GM12873 (cell line): ENCODE data around the gene MEGF10.

ENCODE experiments used
- TF ChIP-seq, protein P1 (sequence below): IDR thresholded peaks from 2 replicates; pipeline ENCODE4 v1.5.1; 2012; ENCODE audit warnings: low read depth, mild to moderate bottlenecking, moderate library complexity, low read length, control low read depth; ENCODE audit not compliant: insufficient read depth; ENCODE audit errors: missing control alignments

Gene MEGF10

DNA sequence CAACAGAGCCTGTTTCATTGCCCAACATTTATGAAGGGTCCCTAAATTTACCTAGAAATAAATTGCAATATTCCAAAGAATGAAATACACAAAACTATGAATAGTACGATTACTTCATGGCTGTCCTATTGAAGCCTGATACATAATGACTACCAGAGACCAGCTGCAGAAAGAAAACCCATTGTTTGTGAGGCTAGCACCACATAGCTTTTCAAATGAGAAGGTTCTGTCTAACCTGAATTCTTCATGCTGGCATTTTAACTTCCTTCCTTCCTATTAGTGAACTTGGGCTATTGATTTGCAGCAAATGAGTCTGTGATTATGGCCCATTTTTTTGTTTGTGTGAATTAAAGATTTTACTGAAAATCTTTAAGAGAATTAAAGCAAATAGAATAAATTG, 47.3 kb downstream of the MEGF10 start:
- TF ChIP-seq, protein P1, sequence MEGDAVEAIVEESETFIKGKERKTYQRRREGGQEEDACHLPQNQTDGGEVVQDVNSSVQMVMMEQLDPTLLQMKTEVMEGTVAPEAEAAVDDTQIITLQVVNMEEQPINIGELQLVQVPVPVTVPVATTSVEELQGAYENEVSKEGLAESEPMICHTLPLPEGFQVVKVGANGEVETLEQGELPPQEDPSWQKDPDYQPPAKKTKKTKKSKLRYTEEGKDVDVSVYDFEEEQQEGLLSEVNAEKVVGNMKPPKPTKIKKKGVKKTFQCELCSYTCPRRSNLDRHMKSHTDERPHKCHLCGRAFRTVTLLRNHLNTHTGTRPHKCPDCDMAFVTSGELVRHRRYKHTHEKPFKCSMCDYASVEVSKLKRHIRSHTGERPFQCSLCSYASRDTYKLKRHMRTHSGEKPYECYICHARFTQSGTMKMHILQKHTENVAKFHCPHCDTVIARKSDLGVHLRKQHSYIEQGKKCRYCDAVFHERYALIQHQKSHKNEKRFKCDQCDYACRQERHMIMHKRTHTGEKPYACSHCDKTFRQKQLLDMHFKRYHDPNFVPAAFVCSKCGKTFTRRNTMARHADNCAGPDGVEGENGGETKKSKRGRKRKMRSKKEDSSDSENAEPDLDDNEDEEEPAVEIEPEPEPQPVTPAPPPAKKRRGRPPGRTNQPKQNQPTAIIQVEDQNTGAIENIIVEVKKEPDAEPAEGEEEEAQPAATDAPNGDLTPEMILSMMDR = no peak

DNA sequence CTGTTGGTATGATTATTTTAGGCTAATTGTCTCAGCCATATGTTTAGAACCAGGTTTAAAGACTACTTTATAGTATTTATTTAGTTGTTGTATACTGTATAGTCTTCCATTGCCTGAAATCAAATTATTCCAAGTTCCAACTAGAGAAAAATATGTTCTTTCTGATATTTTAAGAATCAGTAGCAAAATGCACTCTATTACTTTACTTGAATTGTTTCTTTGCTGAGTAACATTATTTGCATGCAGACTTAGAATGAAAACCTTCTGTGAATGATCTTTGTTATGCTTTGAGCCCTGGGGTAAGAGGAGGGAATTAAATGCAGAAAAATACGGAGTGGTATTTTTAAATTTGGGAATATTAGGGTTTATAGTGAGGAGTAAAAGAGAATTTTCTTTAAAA, 47.9 kb downstream of the MEGF10 start:
- TF ChIP-seq, protein P1 = no peak

DNA sequence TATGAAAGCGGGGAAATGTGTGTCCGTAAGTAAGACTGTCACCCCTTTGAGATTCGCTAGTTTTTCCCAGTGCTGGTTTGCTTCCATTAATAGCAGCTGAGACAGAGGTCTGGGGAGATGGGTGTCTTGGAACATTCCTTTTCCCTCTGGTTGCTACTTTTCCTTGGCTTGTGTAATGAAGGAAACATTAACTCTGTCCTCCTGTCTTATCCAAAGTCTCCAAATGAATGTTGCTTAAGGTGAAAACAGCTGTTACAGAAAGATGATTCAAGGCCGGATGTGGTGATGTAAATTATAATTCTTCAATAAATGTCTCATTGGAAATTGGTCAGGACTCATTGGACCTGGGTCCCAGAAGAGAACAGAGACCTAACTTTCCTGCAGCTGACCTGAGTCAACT, 50.0 kb downstream of the MEGF10 start:
- TF ChIP-seq, protein P1 = no peak

DNA sequence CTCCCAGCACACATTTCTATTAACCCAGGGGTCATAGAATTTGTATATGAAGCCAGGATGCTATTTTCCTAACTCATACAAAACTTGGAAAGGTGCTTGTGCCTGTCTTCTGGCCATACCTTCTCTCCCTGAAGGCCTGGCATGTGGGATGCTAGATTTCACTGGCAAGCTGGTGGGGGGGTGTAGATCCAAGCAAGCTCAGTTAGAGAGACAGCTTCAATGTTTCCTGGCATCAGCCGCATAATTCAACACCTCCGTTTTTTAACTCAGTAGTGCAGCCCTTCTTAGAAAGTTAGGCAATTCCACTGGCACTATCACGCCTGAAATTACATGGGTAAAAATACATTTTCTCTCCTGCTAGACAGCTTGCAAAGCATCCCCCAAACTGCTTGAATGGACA, 51.8 kb downstream of the MEGF10 start:
- TF ChIP-seq, protein P1 = no peak

DNA sequence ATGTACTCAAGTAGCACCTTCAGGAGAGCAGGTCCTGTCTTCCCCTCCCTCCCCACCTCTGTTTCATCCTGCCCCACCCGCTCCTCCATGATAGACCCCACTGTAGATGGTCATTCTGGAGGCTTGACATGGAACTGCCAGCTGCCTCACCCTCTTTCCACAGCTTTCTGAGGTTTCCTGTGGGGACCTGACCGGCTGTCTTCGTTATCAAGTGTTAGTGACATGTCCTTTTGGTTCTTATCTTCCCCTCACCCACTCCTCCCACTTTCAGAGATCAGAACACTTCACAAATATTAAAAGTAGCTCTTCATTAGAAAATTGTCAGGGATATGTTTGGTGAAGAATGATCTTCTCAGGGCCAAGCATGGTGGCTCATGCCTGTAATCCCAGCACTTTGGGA, 52.7 kb downstream of the MEGF10 start:
- TF ChIP-seq, protein P1 = no peak

DNA sequence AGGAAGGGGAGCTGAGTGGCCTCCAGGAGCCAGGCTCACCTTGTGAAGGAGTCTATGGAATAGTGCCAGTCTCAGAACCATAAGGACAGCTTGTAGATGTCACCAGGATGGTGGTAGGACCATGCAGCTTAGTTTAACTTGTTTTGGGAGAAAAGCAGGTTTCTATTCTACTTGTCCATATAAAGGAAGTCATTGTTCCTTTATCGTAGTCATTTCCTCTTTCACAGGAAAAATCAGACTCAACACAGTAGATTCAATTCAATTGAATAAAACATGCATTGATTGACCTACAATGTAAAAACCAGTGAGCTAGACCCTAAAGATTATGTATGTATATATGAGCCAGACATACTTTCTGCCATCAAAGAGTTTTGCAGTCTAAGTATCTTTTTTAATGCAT, 53.3 kb downstream of the MEGF10 start:
- TF ChIP-seq, protein P1 = no peak

DNA sequence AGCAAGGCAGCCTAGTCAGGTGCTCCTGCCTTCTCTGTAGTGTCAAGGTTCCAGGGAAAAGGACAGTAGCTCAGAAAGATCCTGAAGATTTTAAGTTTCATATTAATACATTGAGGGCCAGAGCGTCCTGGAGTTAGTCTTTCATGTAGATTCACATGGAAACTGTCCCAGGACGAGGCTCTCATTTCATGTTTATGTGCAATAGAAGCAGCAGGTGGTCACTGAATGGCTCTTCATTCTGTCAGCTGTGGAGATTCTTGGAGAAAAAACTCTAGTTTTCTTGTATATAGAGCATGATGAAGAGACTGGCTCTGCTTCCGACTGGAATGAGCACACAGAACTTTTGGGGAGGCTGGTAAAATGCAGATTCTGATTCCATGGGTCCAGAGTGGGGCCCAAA, 54.3 kb downstream of the MEGF10 start:
- TF ChIP-seq, protein P1 = no peak

DNA sequence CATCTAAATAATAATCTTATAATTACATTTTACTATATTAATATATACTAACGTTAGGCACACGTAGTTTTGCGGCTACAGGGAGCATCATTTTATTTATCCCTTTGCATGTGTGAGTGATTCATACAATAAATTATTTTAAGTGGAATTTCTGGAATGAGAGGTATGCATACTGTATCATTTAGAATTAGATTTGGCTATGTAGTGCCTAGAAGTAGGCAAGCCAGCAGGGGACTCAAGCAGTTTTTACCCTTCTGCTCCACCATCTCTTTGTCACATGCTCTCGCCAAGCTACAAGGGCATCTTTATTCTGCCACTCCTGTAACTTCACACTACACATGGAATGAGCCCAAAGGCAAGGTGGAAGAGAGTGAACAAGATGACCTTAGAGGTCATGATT, 60.8 kb downstream of the MEGF10 start:
- TF ChIP-seq, protein P1 = no peak
